NCI-H526 (cell line): ENCODE results near the gene NEIL3.

Experiments
- DNase-seq, 2 experiments: peaks; one replicate each; lab custom pipeline; 2025; lab: John Stamatoyannopoulos, UW

NEIL3 gene

GRCh38 chr4:177309522-177310371 is at the start of gene NEIL3:
Gene NEIL3 (plus strand): TSS chr4:177309874. CDS start chr4:177309954, 80 bp downstream.
- DNase-seq = peak; percentile 66 to 90

GRCh38 chr4:177263818-177264217 is 45.9 kb upstream of the NEIL3 start:
- DNase-seq = no peak

GRCh38 chr4:177264788-177265422 is 44.8 kb upstream of the NEIL3 start:
- no peak for DNase-seq

GRCh38 chr4:177265729-177266128 is 43.9 kb upstream of the NEIL3 start:
- DNase-seq = no peak

DNA sequence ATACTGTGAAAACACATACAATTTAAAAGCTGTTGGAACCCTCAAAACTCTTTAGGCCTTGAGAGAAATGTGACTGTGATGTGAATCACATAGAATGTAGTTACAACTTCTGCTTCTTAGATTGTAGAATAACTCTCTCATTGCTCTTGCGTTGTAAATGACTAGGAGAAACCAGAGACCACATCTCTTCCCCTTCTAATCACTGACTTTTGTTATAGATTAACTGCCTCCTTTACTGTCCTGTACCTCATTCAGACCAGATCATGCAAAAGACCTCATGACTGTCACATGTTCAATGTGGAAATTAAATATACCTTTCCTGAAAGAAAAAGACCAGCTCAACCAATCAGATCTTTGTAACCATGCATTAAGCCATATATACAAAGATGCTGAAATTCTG is 43.2 kb upstream of the NEIL3 start:
- DNase-seq = no peak

DNA sequence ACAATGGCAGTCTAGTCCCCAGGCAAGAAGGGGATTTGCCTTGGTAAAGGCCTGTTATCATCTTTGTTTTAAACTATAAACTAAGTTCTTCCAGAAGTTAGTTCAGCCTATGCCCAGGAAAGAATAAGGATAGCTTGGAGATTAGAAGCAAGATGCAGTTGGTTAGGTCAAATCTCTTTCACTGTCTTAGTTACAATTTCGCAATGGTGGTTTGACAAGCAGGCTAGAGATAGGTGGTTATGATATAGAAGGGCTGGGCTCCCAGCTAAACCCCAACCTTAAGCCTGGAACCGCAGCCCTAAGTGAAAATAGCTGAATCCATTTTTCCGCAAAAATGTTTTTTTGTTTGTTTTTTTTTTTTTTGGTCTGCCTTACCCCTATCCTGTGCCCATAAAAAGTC is 41.8 kb upstream of the NEIL3 start:
- no peak for DNase-seq

DNA sequence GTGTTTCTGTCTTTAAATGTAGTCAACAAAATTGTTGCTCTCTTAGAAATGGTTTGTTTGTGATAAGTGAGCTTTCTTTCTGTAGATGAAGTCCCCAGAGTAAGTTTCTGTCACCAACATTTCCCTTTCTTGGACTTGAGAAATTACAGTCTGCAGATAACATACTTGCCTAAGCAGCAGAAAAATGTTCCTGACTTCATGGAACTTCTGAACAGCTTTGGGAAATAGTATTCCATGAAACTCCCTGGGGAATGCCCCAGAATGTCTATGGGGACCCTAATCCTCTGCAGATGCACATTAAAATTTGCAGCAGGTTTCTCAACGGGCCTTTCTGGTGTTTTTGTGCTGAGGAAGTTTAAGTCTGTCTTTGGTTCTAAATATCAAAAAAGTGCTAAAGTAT is 38.6 kb upstream of the NEIL3 start:
- DNase-seq = no peak

GRCh38 chr4:177271915-177272766 is 37.5 kb upstream of the NEIL3 start:
- no peak for DNase-seq

DNA sequence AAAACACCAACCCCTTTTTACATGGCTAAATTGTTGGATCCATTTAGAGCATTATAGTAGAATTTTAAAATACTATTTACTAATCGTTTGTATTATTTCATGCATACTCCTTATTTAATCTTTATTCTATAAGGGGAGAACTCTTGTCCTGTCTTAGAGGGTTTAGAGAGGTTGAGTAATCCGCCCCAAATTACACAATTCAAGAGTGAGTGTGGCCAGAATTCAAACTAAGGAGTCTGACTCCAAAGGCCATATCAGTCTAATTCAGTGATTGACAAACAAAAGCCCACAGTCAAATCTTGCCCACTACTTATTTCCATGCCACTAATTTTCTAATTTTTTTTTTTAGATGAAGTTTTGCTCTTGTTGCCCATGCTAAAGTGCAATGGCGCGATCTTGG is 33.7 kb upstream of the NEIL3 start:
- no peak for DNase-seq

GRCh38 chr4:177281351-177281909 is 28.2 kb upstream of the NEIL3 start:
- DNase-seq = no peak

DNA sequence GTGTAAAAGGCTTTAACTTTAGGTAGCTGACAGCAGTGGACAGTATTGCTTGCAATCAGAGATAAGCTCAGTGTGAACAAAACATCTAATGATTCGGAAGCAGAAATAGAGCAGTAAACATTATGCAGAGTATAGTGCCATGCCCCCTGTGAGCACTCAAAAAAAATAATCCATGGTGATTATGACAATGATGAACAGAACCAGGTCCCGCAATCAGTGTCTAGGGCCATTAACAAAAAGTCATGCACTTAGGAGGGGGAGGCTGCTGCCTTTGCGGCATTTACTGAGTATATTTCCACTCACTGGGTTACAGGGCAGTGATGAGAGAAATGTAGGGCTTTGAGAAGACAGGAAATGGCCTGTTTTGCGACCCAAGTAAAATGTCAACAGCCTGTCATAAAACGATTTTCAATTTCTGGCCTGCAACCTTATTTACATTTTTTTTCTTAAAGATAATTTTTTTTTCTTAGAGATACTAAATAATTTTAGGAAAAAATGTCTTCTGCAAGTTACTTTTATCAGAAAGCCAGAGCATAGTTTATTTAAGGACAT is 27.3 kb upstream of the NEIL3 start:
- DNase-seq = no peak

GRCh38 chr4:177283167-177283566 is 26.5 kb upstream of the NEIL3 start:
- DNase-seq = no peak

GRCh38 chr4:177285953-177286352 is 23.7 kb upstream of the NEIL3 start:
- no peak for DNase-seq

DNA sequence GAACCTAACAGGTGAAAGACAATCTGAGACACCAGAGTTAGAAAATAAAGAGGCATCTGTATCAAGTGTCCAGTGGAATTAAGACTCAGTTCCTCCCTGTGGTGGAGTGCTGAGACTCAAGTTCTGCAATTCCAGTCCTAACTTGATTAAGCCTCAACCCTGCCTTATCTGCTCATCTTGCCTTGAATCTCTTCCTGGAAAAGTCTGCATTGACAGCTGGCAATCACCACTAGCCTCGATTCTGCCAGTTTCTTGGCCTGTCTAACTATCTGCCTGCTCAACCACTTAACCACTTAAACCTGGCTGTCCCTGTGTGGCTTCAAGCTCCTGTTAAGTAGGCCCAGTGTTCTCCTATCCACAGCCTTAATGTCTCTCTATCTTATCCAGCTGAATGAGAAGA is 22.4 kb upstream of the NEIL3 start:
- no peak for DNase-seq

- no peak for DNase-seq
Measured at GRCh38 chr4:177288335-177288734, 21.3 kb upstream of the NEIL3 start.

GRCh38 chr4:177290780-177291179 is 18.9 kb upstream of the NEIL3 start:
- no peak for DNase-seq

DNA sequence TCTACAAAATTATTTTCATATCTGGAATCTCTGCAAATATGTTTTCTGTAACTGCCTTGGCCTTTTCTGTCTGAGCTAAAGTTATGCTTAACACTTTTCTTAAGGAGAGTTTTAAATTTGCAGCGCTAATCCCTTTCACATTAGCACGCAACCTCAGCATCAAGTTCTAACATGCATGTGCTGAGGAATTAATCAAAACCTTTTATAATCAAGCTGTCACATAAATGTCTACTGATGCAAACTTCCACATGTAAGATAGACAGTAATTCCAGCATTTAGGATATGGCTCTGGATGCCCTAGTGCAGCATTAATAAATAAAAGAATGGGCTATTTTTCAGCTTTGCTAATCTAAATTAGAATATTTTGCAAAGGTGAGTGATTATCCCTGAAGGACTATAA is 17.5 kb upstream of the NEIL3 start:
- DNase-seq = no peak

DNA sequence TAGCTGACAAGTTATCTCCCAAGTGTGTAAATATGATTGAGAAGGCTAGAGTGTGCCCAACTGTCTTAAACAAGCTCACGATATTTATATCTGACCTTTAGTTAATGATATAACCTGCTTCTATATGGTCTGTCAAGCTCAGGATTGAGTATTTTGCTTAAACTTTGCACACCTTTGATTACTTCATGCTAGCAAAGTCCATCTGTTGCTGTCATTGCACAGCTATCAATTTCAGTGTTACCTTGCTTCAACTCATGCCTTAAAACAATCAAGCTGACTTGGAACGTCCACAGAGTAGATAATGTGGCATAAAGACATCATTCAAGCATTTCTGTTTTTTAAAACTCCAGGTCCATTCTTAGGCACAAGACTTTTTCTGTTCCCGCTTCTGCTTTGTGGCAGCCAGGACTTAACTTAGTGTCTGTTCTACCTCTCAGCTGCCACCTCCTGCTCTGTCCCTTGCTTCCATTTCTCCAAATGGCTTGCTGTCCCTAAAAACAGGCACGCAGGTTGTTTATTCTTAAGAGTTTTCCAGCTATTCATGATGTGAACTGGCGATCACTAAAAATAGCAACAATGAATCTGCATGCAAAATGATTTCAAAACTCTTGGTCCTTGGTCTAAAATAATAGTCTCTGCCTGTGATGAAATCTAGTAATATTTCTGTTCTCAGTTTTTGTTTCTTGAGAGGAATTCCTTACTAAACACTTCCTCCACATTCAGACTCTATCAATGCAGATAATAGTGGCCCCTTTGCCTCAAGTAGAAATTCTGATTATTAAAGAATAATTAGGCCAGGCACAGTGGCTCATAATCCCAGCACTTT is 16.3 kb upstream of the NEIL3 start:
- DNase-seq = no peak

- DNase-seq = no peak
Measured at GRCh38 chr4:177297785-177298391, 11.8 kb upstream of the NEIL3 start.

GRCh38 chr4:177301126-177301639 is 8.5 kb upstream of the NEIL3 start:
- no peak for DNase-seq
